Prostate gland (tissue), 2 donors: ENCODE measurements around the gene CCDC175. TPM values are rescaled to one million over a fixed set of nuclear protein-coding genes. Genes with fewer than 3 reads are reported as not detected.

Source experiments
- DNase-seq: peaks from one replicate; pipeline ENCODE4 v3.0.0-alpha.2; 2019; ENCODE audit warnings: low spot score
- H3K27ac ChIP-seq, 2 donors: fragments of 200-600 bp; sonication (generic); 2 replicates each; pipeline ENCODE4 v1.5.1; 2017 to 2019
- H3K27me3 ChIP-seq: fragments of 200-600 bp; sonication (generic); replicated peaks from 2 replicates; pipeline ENCODE4 v1.5.1; 2019; ENCODE audit not compliant: insufficient read depth
- H3K36me3 ChIP-seq, 2 donors: fragments of 200-600 bp; sonication (generic); 1 replicate in 1 of 2; 2 replicates in 1 of 2; pipeline versions ENCODE4 v1.5.1 to v1.8.1; 2017 to 2019
- H3K4me1 ChIP-seq: fragments of 200-600 bp; sonication (generic); replicated peaks from 2 replicates; pipeline ENCODE4 v1.5.1; 2019
- H3K4me3 ChIP-seq, 2 donors: fragments of 200-600 bp; sonication (generic); 2 replicates each; pipeline ENCODE4 v1.5.1; 2017 to 2019
- H3K9me3 ChIP-seq: fragments of 200-600 bp; sonication (generic); 2 replicates; pipeline ENCODE4 v1.5.1; 2017
- CTCF ChIP-seq, 4 experiments: fragments of 200-600 bp in 2 of 4; fragments of 450-650 bp in 2 of 4; sonication (generic) in 2 of 4; IDR thresholded peaks; 1 replicate in 3 of 4; 2 replicates in 1 of 4; pipeline ENCODE4 v1.5.1; 2016 to 2019; ENCODE audit warnings: antibody characterized with exemption in 4 of 4, mild to moderate bottlenecking in 2 of 4, moderate library complexity in 2 of 4
- POLR2A ChIP-seq: fragments of 450-650 bp; IDR thresholded peaks from one replicate; pipeline ENCODE4 v1.6.1; 2016; ENCODE audit warnings: antibody characterized with exemption, mild to moderate bottlenecking
- POLR2AphosphoS5 ChIP-seq: sonication (generic); formaldehyde crosslinking; IDR thresholded peaks from one replicate; pipeline ENCODE4 v1.6.1; 2017; ENCODE audit warnings: antibody characterized with exemption
- WGBS: methylation state at CpG from one replicate; pipeline ENCODE4 v1.1.5; 2018; 5-methylcytosine and 5-hydroxymethylcytosine counted together
- intact Hi-C: fragments of 100-400 bp; cut with DNase I; formaldehyde crosslinking; loops from one replicate; pipeline ENCODE4 v1.14.2; 2022
- total RNA-seq, 2 donors: library from RNA; depleted of rRNA; stranded (reverse); fragments of >200 nt; gene quantifications; one replicate each; pipeline ENCODE4 v1.1.0, GENCODE V29; 2016

Gene CCDC175
- total RNA-seq, 2 donors from 2014 or later, result not detected

- 37% methylated on average over 2 of the region's 2 CpGs for WGBS
- no peaks in the 10 kb centered on the region for H3K36me3 ChIP-seq
- DNase-seq, result no peak
These were observed 7.1 kb upstream of the CCDC175 start for GRCh38 chr14:59583755-59584154.

GRCh38 chr14:59582845-59583509, 6.4 kb upstream of the CCDC175 start:
- Histone ChIP-seq H3K4me3 (no peak overlapping the region), H3K27me3 (no peaks in the 10 kb centered on the region), H3K36me3 (no peaks in the 10 kb centered on the region), H3K27ac (no peak overlapping the region), H3K9me3 (no peaks in the 10 kb centered on the region), H3K4me1 (no peaks in the 10 kb centered on the region)
- no peak for TF ChIP-seq POLR2A
- no peak for TF ChIP-seq CTCF (IDR thresholded peaks at IDR 0.05)
- TF ChIP-seq POLR2AphosphoS5, result no peak
- intact Hi-C loops, result no loop called here
- 86% methylated on average over 23 of the region's 23 CpGs for WGBS
- DNase-seq, result no peak

More at GRCh38 chr14:59583755-59584154, 7.1 kb upstream of the CCDC175 start:
- no peak overlapping the region for H3K27ac ChIP-seq
- H3K27me3 ChIP-seq, result no peaks in the 10 kb centered on the region
- intact Hi-C loops, result no loop called here
- TF ChIP-seq CTCF (IDR thresholded peaks at IDR 0.05) (no peak), POLR2A (no peak), POLR2AphosphoS5 (no peak)
- no peaks in the 10 kb centered on the region for H3K4me1 ChIP-seq
- no peak overlapping the region for H3K4me3 ChIP-seq
- H3K9me3 ChIP-seq, result no peaks in the 10 kb centered on the region

GRCh38 chr14:59582161-59582560, 5.5 kb upstream of the CCDC175 start:
- no peak overlapping the region for H3K27ac ChIP-seq
- intact Hi-C loops, result no loop called here
- 87% methylated on average over 3 of the region's 3 CpGs for WGBS
- H3K9me3 ChIP-seq, result no peaks in the 10 kb centered on the region
- no peaks in the 10 kb centered on the region for H3K4me1 ChIP-seq
- H3K4me3 ChIP-seq, result no peak overlapping the region
- no peaks in the 10 kb centered on the region for H3K27me3 ChIP-seq
- no peaks in the 10 kb centered on the region for H3K36me3 ChIP-seq
- TF ChIP-seq POLR2AphosphoS5, result no peak
- DNase-seq, result no peak

- H3K27me3 ChIP-seq, result no peaks in the 10 kb centered on the region
- TF ChIP-seq POLR2A (no peak), POLR2AphosphoS5 (no peak), CTCF (IDR thresholded peaks at IDR 0.05) (no peak)
- no peaks in the 10 kb centered on the region for H3K36me3 ChIP-seq
- H3K9me3 ChIP-seq, result no peaks in the 10 kb centered on the region
- intact Hi-C loops, result no loop called here
- 75% methylated on average over 2 of the region's 2 CpGs for WGBS
- H3K27ac ChIP-seq, result no peak overlapping the region
- H3K4me3 ChIP-seq, result no peak overlapping the region
- DNase-seq, result no peak
- H3K4me1 ChIP-seq, result no peaks in the 10 kb centered on the region
These were observed 4.3 kb upstream of the CCDC175 start for GRCh38 chr14:59580911-59581310.

- intact Hi-C loops, result loop anchor here (10.0 kb wide), 1 partner anchor 445 kb away; no protein-coding TSS in a partner anchor
- Histone ChIP-seq H3K27me3 (no peaks in the 10 kb centered on the region), H3K4me1 (no peaks in the 10 kb centered on the region), H3K4me3 (no peak overlapping the region), H3K36me3 (no peaks in the 10 kb centered on the region), H3K27ac (no peak overlapping the region), H3K9me3 (no peaks in the 10 kb centered on the region)
- TF ChIP-seq POLR2AphosphoS5 (no peak), CTCF (IDR thresholded peaks at IDR 0.05) (no peak), POLR2A (no peak)
- no peak for DNase-seq
These were observed 6.5 kb downstream of the CCDC175 start for GRCh38 chr14:59570122-59570521.
